Pons (tissue), 1 donor: ENCODE results near the gene SKAP1.

Experiments used
- DNase-seq: peaks from one replicate; pipeline ENCODE4 v3.0.0-alpha.2; 2016; ENCODE audit warnings: low spot score

SKAP1 gene

GRCh38 chr17:48144976-48145798, 284.8 kb downstream of the SKAP1 start:
- no peak for DNase-seq

GRCh38 chr17:48144231-48144630, 285.8 kb downstream of the SKAP1 start:
- no peak for DNase-seq

- no peak for DNase-seq
Measured at GRCh38 chr17:48143629-48144028, 286.4 kb downstream of the SKAP1 start.

- peak; percentile 64 for DNase-seq
Measured at GRCh38 chr17:48139944-48140343, 290.1 kb downstream of the SKAP1 start.

- DNase-seq, result no peak
Measured at GRCh38 chr17:48137656-48138055, 292.4 kb downstream of the SKAP1 start.

GRCh38 chr17:48134912-48135480, 295.0 kb downstream of the SKAP1 start:
- no peak for DNase-seq

- DNase-seq, result peak; percentile 47
Measured at GRCh38 chr17:48132385-48132784, 297.6 kb downstream of the SKAP1 start.

- DNase-seq, result peak; percentile 87
Measured at GRCh38 chr17:48131216-48131824, 298.7 kb downstream of the SKAP1 start.

GRCh38 chr17:48129981-48130380, 300.0 kb downstream of the SKAP1 start:
- no peak for DNase-seq

GRCh38 chr17:48128400-48128799, 301.6 kb downstream of the SKAP1 start:
- no peak for DNase-seq

- DNase-seq, result no peak
Measured at GRCh38 chr17:48127371-48128051, 302.5 kb downstream of the SKAP1 start.

GRCh38 chr17:48126532-48126850, 303.5 kb downstream of the SKAP1 start:
- DNase-seq, result no peak

GRCh38 chr17:48125829-48126531, 304.0 kb downstream of the SKAP1 start:
- no peak for DNase-seq

- no peak for DNase-seq
Measured at GRCh38 chr17:48123776-48124388, 306.1 kb downstream of the SKAP1 start.

- DNase-seq, result peak; percentile 93
Measured at GRCh38 chr17:48123111-48123510, 306.9 kb downstream of the SKAP1 start.

GRCh38 chr17:48122665-48123045, 307.4 kb downstream of the SKAP1 start:
- DNase-seq, result peak; percentile 59

GRCh38 chr17:48121923-48122664, 307.9 kb downstream of the SKAP1 start:
- DNase-seq, result peak; percentile 87

GRCh38 chr17:48113201-48113676, 316.8 kb downstream of the SKAP1 start:
- peak; percentile 61 for DNase-seq

GRCh38 chr17:48111937-48112241, 318.1 kb downstream of the SKAP1 start:
- DNase-seq, result no peak

- no peak for DNase-seq
Measured at GRCh38 chr17:48110761-48111160, 319.3 kb downstream of the SKAP1 start.
